Astrocyte (in vitro differentiated cells and primary cell): ENCODE results near the gene SKAP2.

ENCODE experiments used
- EZH2 ChIP-seq: IDR thresholded peaks from 2 replicates; pipeline ENCODE4 v1.6.1; 2012; ENCODE audit warnings: mild to moderate bottlenecking, low read length, inconsistent platforms; ENCODE audit not compliant: insufficient read depth
- TF ChIP-seq, protein P1 (sequence below): IDR thresholded peaks from 2 replicates; pipeline ENCODE4 v1.5.1; 2011; ENCODE audit warnings: low read depth, mild to moderate bottlenecking, inconsistent platforms, low read length, moderate library complexity; ENCODE audit not compliant: insufficient read depth

DNA sequence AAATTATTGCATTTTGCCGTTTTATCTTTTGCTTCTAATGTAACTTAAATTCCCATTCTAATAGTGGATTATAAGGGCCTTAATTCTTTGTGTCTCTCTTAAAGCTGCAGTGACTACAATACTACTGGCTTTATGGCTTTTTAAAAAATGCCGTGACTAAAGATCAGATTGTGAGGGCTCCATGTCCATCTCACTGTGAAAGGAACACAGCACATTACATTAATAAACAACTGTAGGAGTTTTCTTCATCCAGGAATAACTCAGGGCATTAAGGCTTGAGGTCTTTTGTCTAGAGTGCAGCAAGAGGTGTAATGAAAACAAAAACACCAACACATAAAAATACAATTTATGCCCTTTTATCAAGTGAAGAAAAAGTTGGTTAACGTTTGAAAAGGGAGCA is 205.3 kb downstream of the SKAP2 start:
- TF ChIP-seq, protein P1, sequence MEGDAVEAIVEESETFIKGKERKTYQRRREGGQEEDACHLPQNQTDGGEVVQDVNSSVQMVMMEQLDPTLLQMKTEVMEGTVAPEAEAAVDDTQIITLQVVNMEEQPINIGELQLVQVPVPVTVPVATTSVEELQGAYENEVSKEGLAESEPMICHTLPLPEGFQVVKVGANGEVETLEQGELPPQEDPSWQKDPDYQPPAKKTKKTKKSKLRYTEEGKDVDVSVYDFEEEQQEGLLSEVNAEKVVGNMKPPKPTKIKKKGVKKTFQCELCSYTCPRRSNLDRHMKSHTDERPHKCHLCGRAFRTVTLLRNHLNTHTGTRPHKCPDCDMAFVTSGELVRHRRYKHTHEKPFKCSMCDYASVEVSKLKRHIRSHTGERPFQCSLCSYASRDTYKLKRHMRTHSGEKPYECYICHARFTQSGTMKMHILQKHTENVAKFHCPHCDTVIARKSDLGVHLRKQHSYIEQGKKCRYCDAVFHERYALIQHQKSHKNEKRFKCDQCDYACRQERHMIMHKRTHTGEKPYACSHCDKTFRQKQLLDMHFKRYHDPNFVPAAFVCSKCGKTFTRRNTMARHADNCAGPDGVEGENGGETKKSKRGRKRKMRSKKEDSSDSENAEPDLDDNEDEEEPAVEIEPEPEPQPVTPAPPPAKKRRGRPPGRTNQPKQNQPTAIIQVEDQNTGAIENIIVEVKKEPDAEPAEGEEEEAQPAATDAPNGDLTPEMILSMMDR: no peak
- TF ChIP-seq EZH2: no peak
